Sigmoid colon (tissue), 7 donors: ENCODE data around the gene PTPN11. TPM values are rescaled to one million over a fixed set of nuclear protein-coding genes. Genes with fewer than 3 reads are reported as not detected.

Experiments used
- DNase-seq: peaks from one replicate; pipeline ENCODE4 v3.0.0-alpha.2; 2019
- H3K27ac ChIP-seq, 4 donors: fragments of 200-600 bp; sonication (generic); one replicate each; pipeline ENCODE4 v1.5.1; 2016 to 2019; ENCODE audit warnings: mild to moderate bottlenecking in 1 of 4
- H3K27me3 ChIP-seq, 3 donors: fragments of 200-600 bp; sonication (generic); one replicate each; pipeline ENCODE4 v1.5.1; 2019; ENCODE audit warnings: mild to moderate bottlenecking in 1 of 3
- H3K36me3 ChIP-seq, 4 donors: fragments of 200-600 bp; sonication (generic); one replicate each; pipeline ENCODE4 v1.5.1; 2016 to 2019
- H3K4me1 ChIP-seq, 4 donors: fragments of 200-600 bp; sonication (generic); one replicate each; pipeline ENCODE4 v1.5.1; 2017 to 2019
- H3K4me3 ChIP-seq, 4 donors: fragments of 200-600 bp; sonication (generic); one replicate each; pipeline ENCODE4 v1.5.1; 2017 to 2019; ENCODE audit warnings: mild to moderate bottlenecking in 2 of 4, moderate library complexity in 1 of 4
- H3K9me3 ChIP-seq, 4 donors: fragments of 200-600 bp in 3 of 4; sonication (generic) in 3 of 4; one replicate each; pipeline versions ENCODE4 v1.5.1 to v1.6.1; 2013 to 2019
- CTCF ChIP-seq, 4 experiments: fragments of 450-650 bp in 3 of 4; fragments of 200-600 bp in 1 of 4; IDR thresholded peaks; one replicate each; pipeline ENCODE4 v1.5.1; 2016 to 2019; ENCODE audit warnings: antibody characterized with exemption in 4 of 4, mild to moderate bottlenecking in 3 of 4, moderate library complexity in 2 of 4
- EP300 ChIP-seq, 4 donors: sonication (generic); formaldehyde crosslinking; IDR thresholded peaks; one replicate each; pipeline ENCODE4 v1.6.1; 2017; ENCODE audit warnings: antibody characterized with exemption in 4 of 4
- POLR2A ChIP-seq, 2 donors: fragments of 450-650 bp; IDR thresholded peaks; one replicate each; pipeline ENCODE4 v1.6.1; 2016; ENCODE audit warnings: antibody characterized with exemption in 2 of 2, mild to moderate bottlenecking in 2 of 2, moderate library complexity in 2 of 2
- POLR2AphosphoS5 ChIP-seq, 4 donors: sonication (generic); formaldehyde crosslinking; IDR thresholded peaks; one replicate each; pipeline ENCODE4 v1.6.1; 2017; ENCODE audit warnings: antibody characterized with exemption in 4 of 4
- WGBS, 2 donors: extraction: QIAGEN DNeasy Blood & Tissue Kit; methylation state at CpG; one replicate each; pipeline ENCODE4 v1.1.7; 2013; 5-methylcytosine and 5-hydroxymethylcytosine counted together
- intact Hi-C: fragments of 100-400 bp; cut with DNase I; formaldehyde crosslinking; loops from one replicate; pipeline ENCODE4 v1.15.1; 2023
- polyA plus RNA-seq, 3 donors: library from polyadenylated mRNA; stranded (reverse); fragments of 200-250 nt; gene quantifications; one replicate each; pipeline ENCODE4 v1.2.3, GENCODE V29; 2013
- total RNA-seq, 4 donors: library from RNA; depleted of rRNA; stranded (reverse); fragments of >200 nt; gene quantifications; one replicate each; pipeline ENCODE4 v1.1.0, GENCODE V29; 2016
- donor health status: healthy with polysubstance abuse.
- donor health status: Bipolar disorder and iron deficiency.
- donor health status: healthy.

The PTPN11 gene
- total and polyA plus RNA-seq, 7 donors, result 30.3 to 111 (median 81.6) TPM

- Histone ChIP-seq H3K27me3 (no peaks in the 10 kb centered on the region), H3K36me3 (no peaks in the 10 kb centered on the region), H3K4me3 (no peak overlapping the region), H3K9me3 (no peaks in the 10 kb centered on the region), H3K4me1 (peaks cover 0 to 29% (median 25%) of the 10 kb centered on the region in 4 donors), H3K27ac (no peak overlapping the region)
- no peak for TF ChIP-seq POLR2AphosphoS5 (IDR thresholded peaks at IDR 0.05)
- TF ChIP-seq POLR2A (IDR thresholded peaks at IDR 0.05), result no peak
- TF ChIP-seq EP300 (IDR thresholded peaks at IDR 0.05), result no peak
- TF ChIP-seq CTCF (IDR thresholded peaks at IDR 0.05), result no peak
- DNase-seq, result no peak
- 64 to 79% methylated on average over 5 of the region's 5 CpGs for WGBS, 2 donors
- intact Hi-C loops, result no loop called here
Observed at GRCh38 chr12:112375105-112375504, 43.6 kb upstream of the PTPN11 start.

- peak overlapping the region; percentile 79 to 99 (median 86) for H3K4me3 ChIP-seq
- TF ChIP-seq EP300 (IDR thresholded peaks at IDR 0.05) (no peak), CTCF (IDR thresholded peaks at IDR 0.05) (no peak), POLR2A (IDR thresholded peaks at IDR 0.05) (no peak), POLR2AphosphoS5 (IDR thresholded peaks at IDR 0.05) (no peak)
- H3K27me3 ChIP-seq, result no peaks in the 10 kb centered on the region
- H3K9me3 ChIP-seq, result no peaks in the 10 kb centered on the region
- no peak for DNase-seq
- H3K27ac ChIP-seq, result peak overlapping the region in 3 of 4 donors; percentile 84 to 94 (median 88)
- intact Hi-C loops, result loop anchor here (5.0 to 10.0 kb wide), 2 partner anchors 256 to 434 kb away; partner anchors contain the start of gene TRAFD1
- H3K36me3 ChIP-seq, result no peaks in the 10 kb centered on the region
- peaks cover 0 to 42% (median 40%) of the 10 kb centered on the region in 4 donors for H3K4me1 ChIP-seq
- WGBS, 2 donors, result 13 to 66% methylated on average over 34 of the region's 34 CpGs
Observed at GRCh38 chr12:112380663-112381405, 37.9 kb upstream of the PTPN11 start.

- no peak for TF ChIP-seq EP300 (IDR thresholded peaks at IDR 0.05)
- TF ChIP-seq CTCF (IDR thresholded peaks at IDR 0.05), result no peak
- TF ChIP-seq POLR2A (IDR thresholded peaks at IDR 0.05), result no peak
- no peak for TF ChIP-seq POLR2AphosphoS5 (IDR thresholded peaks at IDR 0.05)
- H3K4me1 ChIP-seq, result peaks cover 0 to 41% (median 39%) of the 10 kb centered on the region in 4 donors
- H3K36me3 ChIP-seq, result no peaks in the 10 kb centered on the region
- H3K9me3 ChIP-seq, result no peaks in the 10 kb centered on the region
- peak overlapping the region; percentile 79 to 99 (median 86) for H3K4me3 ChIP-seq
- peak overlapping the region; percentile 84 to 94 (median 87) for H3K27ac ChIP-seq
- no peaks in the 10 kb centered on the region for H3K27me3 ChIP-seq
- no peak for DNase-seq
- intact Hi-C loops, result loop anchor here (5.0 to 10.0 kb wide), 2 partner anchors 257 to 434 kb away; partner anchors contain the start of gene TRAFD1
- WGBS, 2 donors, result 1 to 34% methylated on average over 33 of the region's 33 CpGs
Observed at GRCh38 chr12:112381406-112381882, 37.3 kb upstream of the PTPN11 start.

GRCh38 chr12:112381883-112382796 is 36.6 kb upstream of the PTPN11 start, which contains the start of gene HECTD4:
TSS of gene HECTD4 (minus strand) at chr12:112382431. CDS start at chr12:112382128, 303 bp downstream.
- TF ChIP-seq POLR2A (IDR thresholded peaks at IDR 0.05) (peak; percentile 5 to 67), CTCF (IDR thresholded peaks at IDR 0.05) (no peak), EP300 (IDR thresholded peaks at IDR 0.05) (no peak), POLR2AphosphoS5 (IDR thresholded peaks at IDR 0.05) (peak; percentile 56 to 87 (median 83))
- Histone ChIP-seq H3K4me1 (peaks cover 0 to 34% (median 32%) of the 10 kb centered on the region in 4 donors), H3K9me3 (no peaks in the 10 kb centered on the region), H3K27ac (peak within 1 kb of the TSS; percentile 84 to 94 (median 87)), H3K27me3 (no peaks in the 10 kb centered on the region), H3K4me3 (peak within 1 kb of the TSS; percentile 79 to 99 (median 86)), H3K36me3 (no peaks in the 10 kb centered on the region)
- WGBS, 2 donors, result 0 to 37% methylated on average over 106 of the region's 106 CpGs
- intact Hi-C loops, result loop anchor here (5.0 to 10.0 kb wide), 2 partner anchors 257 to 435 kb away; partner anchors contain the start of gene TRAFD1
- peak; percentile 95 for DNase-seq
